GM06990 (cell line): ENCODE results near the gene RPTOR.

Source experiments
- DNase-seq: peaks from one replicate; pipeline ENCODE4 v3.0.0-alpha.2; 2011; ENCODE audit not compliant: insufficient read length; ENCODE audit errors: extremely low read depth
- H3K27me3 ChIP-seq: replicated peaks from 2 replicates; pipeline ENCODE4 v1.6.0; 2011; ENCODE audit warnings: low read length; ENCODE audit not compliant: control insufficient read depth, insufficient read depth
- H3K36me3 ChIP-seq: 2 replicates; pipeline ENCODE4 v1.5.1; 2011; ENCODE audit warnings: low read length; ENCODE audit not compliant: control insufficient read depth, insufficient read depth
- H3K4me3 ChIP-seq: replicated peaks from 2 replicates; pipeline ENCODE4 v1.5.1; 2011; ENCODE audit warnings: low read depth, mild to moderate bottlenecking, control low read depth, low read length
- TF ChIP-seq, protein P1 (sequence below): IDR thresholded peaks from 2 replicates; pipeline ENCODE4 v1.5.1; 2011; ENCODE audit warnings: low read length, control low read depth, mild to moderate bottlenecking, inconsistent platforms; ENCODE audit not compliant: insufficient read depth, poor library complexity, severe bottlenecking

RPTOR gene

DNA sequence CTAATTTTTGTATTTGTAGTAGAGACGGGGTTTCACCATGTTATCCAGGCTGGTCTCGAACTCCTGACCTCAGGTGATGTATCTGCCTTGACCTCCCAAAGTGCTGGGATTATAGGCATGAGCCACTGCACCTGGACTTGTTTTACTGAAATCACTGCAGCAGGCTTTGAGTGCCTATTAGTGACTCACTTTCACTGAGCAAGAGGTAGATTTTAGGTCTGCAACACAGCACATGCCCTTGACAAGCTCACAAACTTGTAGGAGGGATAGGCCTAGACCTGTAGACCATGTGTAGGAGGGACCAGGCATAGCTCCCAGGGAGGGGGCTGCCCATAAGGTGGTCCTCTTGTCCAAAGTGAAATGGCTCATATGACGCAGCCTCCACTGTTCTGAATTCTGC lies 27.0 kb upstream of the RPTOR start:
- no peak for DNase-seq
- TF ChIP-seq, protein P1, sequence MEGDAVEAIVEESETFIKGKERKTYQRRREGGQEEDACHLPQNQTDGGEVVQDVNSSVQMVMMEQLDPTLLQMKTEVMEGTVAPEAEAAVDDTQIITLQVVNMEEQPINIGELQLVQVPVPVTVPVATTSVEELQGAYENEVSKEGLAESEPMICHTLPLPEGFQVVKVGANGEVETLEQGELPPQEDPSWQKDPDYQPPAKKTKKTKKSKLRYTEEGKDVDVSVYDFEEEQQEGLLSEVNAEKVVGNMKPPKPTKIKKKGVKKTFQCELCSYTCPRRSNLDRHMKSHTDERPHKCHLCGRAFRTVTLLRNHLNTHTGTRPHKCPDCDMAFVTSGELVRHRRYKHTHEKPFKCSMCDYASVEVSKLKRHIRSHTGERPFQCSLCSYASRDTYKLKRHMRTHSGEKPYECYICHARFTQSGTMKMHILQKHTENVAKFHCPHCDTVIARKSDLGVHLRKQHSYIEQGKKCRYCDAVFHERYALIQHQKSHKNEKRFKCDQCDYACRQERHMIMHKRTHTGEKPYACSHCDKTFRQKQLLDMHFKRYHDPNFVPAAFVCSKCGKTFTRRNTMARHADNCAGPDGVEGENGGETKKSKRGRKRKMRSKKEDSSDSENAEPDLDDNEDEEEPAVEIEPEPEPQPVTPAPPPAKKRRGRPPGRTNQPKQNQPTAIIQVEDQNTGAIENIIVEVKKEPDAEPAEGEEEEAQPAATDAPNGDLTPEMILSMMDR, result no peak
- peaks cover 5% of the 10 kb centered on the region for H3K27me3 ChIP-seq
- H3K4me3 ChIP-seq, result no peak overlapping the region
- H3K36me3 ChIP-seq, result no peaks in the 10 kb centered on the region

DNA sequence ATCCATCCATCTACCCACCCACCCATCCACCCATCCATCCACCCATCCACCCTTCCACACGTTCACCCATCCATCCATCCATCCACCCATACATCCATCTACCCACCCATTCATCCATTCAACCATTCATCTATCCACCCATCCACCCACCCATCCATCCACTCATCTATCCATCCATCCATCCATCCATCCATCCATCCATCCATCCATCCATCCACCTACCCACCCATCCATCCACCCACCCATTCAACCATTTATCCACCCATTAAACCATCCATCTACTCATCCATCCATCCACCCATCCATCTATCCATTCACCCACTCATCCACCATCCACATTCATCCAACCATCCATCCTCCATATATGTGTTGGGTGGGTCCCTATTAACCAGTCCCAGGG lies 26.2 kb upstream of the RPTOR start:
- Histone ChIP-seq H3K36me3 (no peaks in the 10 kb centered on the region), H3K27me3 (peaks cover 5% of the 10 kb centered on the region), H3K4me3 (no peak overlapping the region)
- DNase-seq, result no peak
- TF ChIP-seq, protein P1, result no peak

DNA sequence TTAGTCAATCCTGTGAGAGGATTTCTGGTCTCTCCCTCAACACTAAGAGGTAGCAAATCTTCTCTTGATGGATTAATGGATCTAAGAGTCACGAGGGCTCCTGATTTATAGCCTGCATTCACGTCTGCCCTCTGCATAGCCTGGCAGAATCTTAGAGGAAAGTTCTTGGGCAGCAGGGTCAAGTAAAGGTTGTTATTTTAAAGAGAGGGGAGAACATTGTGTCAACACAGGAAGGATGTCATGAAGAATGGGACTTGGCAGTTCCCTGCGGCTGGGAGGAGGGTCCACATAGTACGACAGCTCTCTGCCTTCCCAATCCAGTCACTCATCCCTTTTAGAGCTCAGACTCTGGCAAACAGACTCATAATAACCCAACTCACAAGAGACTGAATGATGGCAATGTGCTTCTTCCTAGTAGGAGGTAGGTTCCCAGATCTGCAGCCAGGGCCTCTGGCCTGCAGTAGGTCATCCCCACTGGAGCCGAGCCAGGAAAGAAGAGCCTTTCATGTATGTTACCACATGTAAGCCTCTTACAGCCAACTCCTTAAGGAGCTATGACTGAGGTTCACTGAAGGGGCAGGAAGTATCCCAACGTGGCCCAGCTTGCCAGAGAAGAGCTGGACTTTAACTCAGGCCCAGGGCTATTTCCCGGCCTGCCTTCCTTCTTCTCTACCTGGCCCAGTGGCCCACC lies 25.4 kb upstream of the RPTOR start:
- Histone ChIP-seq H3K27me3 (peaks cover 5% of the 10 kb centered on the region), H3K4me3 (no peak overlapping the region), H3K36me3 (no peaks in the 10 kb centered on the region)
- TF ChIP-seq, protein P1, result no peak
- DNase-seq, result no peak

DNA sequence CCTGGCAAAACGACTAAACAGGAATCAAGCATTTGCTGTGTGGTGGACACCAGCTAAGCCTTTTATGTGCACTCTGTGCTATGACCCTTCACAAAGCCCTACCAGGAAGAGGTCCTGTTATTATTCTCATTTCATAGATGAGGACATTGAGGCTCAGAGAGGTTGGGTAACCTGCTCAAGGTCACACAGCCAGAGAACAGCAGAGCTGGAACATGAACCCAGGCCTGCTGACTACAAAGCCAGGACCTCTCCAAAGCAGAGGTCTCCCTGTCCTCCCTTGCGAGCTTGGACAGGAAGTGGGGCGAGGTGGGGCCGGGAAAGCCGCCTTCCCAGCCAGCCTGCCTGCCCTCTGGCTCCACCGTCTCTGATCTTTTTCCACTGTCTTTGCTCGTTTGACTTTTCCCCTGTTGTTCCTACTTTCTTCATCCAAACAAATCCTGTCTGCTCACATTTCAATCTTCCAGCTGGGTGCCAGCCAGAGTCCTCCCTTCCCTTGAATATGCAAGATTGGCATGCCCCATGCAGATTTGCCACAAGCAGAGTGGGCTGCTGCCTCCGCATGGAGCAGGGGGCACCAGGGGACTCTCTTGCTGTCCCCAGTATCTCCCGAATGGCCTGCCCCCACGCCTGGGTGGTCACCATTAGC lies 23.7 kb upstream of the RPTOR start:
- TF ChIP-seq, protein P1, result no peak

DNA sequence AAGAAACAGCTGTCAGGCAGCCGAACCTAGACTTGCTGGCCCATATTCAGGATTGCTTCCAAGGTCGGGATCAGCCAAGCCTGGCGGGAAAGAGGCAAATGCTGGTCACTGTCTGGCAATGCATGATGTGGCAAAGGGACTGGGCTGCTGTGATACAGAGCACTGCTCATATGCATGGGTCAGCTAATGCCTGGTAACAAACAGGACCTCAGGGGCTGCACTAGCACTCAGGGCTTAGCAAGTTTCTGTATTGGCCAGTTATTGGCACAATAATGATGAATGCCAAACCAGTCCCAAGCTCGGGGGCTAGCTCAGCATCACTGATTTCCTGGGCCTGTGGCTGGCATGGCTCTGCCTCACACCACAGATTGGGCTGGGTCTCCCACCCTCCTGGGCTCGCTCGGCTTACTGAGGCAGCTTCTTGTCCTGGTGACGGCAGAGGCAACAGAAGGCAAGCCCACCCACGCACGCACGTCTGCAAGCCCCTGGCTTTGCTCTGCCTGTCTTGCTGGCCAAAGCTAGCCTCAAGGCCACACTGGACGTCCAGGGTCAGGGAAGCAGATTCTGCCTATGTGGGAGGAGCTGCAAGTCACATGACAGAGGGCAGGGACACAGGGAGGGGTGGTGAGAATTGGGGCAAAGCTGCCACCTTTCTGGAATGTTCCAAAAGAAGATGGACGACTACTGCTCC lies 21.4 kb upstream of the RPTOR start:
- Histone ChIP-seq H3K27me3 (peaks cover 5% of the 10 kb centered on the region), H3K36me3 (no peaks in the 10 kb centered on the region), H3K4me3 (no peak overlapping the region)
- no peak for DNase-seq
- TF ChIP-seq, protein P1, result no peak

More for the DNA sequence above, 23.7 kb upstream of the RPTOR start:
- no peaks in the 10 kb centered on the region for H3K36me3 ChIP-seq
- no peak for DNase-seq
- H3K4me3 ChIP-seq, result no peak overlapping the region
- peaks cover 5% of the 10 kb centered on the region for H3K27me3 ChIP-seq
